Activated T-cell treated with anti-CD3 and anti-CD28 coated beads, Interleukin-2, amount 50 U/mL, for 24 hours (primary cell): Measurements from ENCODE around the gene PLCB4.

ENCODE experiments used
- DNase-seq: peaks from one replicate; pipeline ENCODE4 v3.0.0-alpha.2; 2020
- H3K27ac Mint-ChIP-seq: 2 replicates; pipeline ENCODE4 v1.8.0; 2020; ENCODE audit warnings: mild to moderate bottlenecking, mixed read lengths
- H3K27me3 Mint-ChIP-seq: 2 replicates; pipeline ENCODE4 v1.8.0; 2020; ENCODE audit warnings: mixed read lengths
- H3K36me3 Mint-ChIP-seq: 2 replicates; pipeline ENCODE4 v1.8.0; 2020; ENCODE audit warnings: low read depth, mixed read lengths
- H3K4me1 Mint-ChIP-seq: 2 replicates; pipeline ENCODE4 v1.8.0; 2020; ENCODE audit warnings: low read depth, mixed read lengths
- H3K4me3 Mint-ChIP-seq: 2 replicates; pipeline ENCODE4 v1.8.0; 2020; ENCODE audit warnings: mild to moderate bottlenecking, moderate library complexity, mixed read lengths
- H3K9me3 Mint-ChIP-seq: 2 replicates; pipeline ENCODE4 v1.8.0; 2020; ENCODE audit warnings: mixed read lengths

PLCB4 gene

GRCh38 chr20:9454791-9455190 lies 385.9 kb downstream of the PLCB4 start:
- no peak for DNase-seq
- Mint-ChIP-seq H3K27me3 (no peaks in the 10 kb centered on the region), H3K4me1 (no peaks in the 10 kb centered on the region), H3K9me3 (no peaks in the 10 kb centered on the region), H3K27ac (no peak overlapping the region), H3K4me3 (no peak overlapping the region), H3K36me3 (no peaks in the 10 kb centered on the region)

- Mint-ChIP-seq H3K4me1 (no peaks in the 10 kb centered on the region), H3K9me3 (no peaks in the 10 kb centered on the region), H3K27me3 (no peaks in the 10 kb centered on the region), H3K36me3 (no peaks in the 10 kb centered on the region), H3K27ac (no peak overlapping the region), H3K4me3 (no peak overlapping the region)
- no peak for DNase-seq
Measured at GRCh38 chr20:9457136-9457535, 388.2 kb downstream of the PLCB4 start.

- no peaks in the 10 kb centered on the region for H3K4me1 Mint-ChIP-seq
- no peak overlapping the region for H3K4me3 Mint-ChIP-seq
- H3K36me3 Mint-ChIP-seq, result no peaks in the 10 kb centered on the region
- H3K27ac Mint-ChIP-seq, result no peak overlapping the region
- no peak for DNase-seq
- H3K27me3 Mint-ChIP-seq, result no peaks in the 10 kb centered on the region
- H3K9me3 Mint-ChIP-seq, result no peaks in the 10 kb centered on the region
Measured at GRCh38 chr20:9458138-9458796, 389.4 kb downstream of the PLCB4 start.

- Mint-ChIP-seq H3K4me3 (no peak overlapping the region), H3K27ac (no peak overlapping the region), H3K36me3 (no peaks in the 10 kb centered on the region), H3K27me3 (no peaks in the 10 kb centered on the region), H3K9me3 (peaks cover 2% of the 10 kb centered on the region), H3K4me1 (no peaks in the 10 kb centered on the region)
- DNase-seq, result no peak
Measured at GRCh38 chr20:9460518-9460917, 391.6 kb downstream of the PLCB4 start.

- DNase-seq, result no peak
- no peak overlapping the region for H3K4me3 Mint-ChIP-seq
- H3K36me3 Mint-ChIP-seq, result no peaks in the 10 kb centered on the region
- H3K4me1 Mint-ChIP-seq, result no peaks in the 10 kb centered on the region
- no peak overlapping the region for H3K27ac Mint-ChIP-seq
- peaks cover 6% of the 10 kb centered on the region for H3K9me3 Mint-ChIP-seq
- no peaks in the 10 kb centered on the region for H3K27me3 Mint-ChIP-seq
Measured at GRCh38 chr20:9467995-9468394, 399.1 kb downstream of the PLCB4 start.

GRCh38 chr20:9474835-9475415 lies 406.0 kb downstream of the PLCB4 start:
- H3K27ac Mint-ChIP-seq, result no peak overlapping the region
- no peaks in the 10 kb centered on the region for H3K9me3 Mint-ChIP-seq
- DNase-seq, result no peak
- no peak overlapping the region for H3K4me3 Mint-ChIP-seq
- no peaks in the 10 kb centered on the region for H3K27me3 Mint-ChIP-seq
- H3K36me3 Mint-ChIP-seq, result no peaks in the 10 kb centered on the region
- no peaks in the 10 kb centered on the region for H3K4me1 Mint-ChIP-seq

GRCh38 chr20:9475456-9475855 lies 406.6 kb downstream of the PLCB4 start:
- Mint-ChIP-seq H3K27ac (no peak overlapping the region), H3K4me1 (no peaks in the 10 kb centered on the region), H3K9me3 (no peaks in the 10 kb centered on the region), H3K36me3 (no peaks in the 10 kb centered on the region), H3K27me3 (no peaks in the 10 kb centered on the region), H3K4me3 (no peak overlapping the region)
- no peak for DNase-seq

- Mint-ChIP-seq H3K36me3 (no peaks in the 10 kb centered on the region), H3K27ac (no peak overlapping the region), H3K4me1 (no peaks in the 10 kb centered on the region), H3K9me3 (no peaks in the 10 kb centered on the region), H3K27me3 (no peaks in the 10 kb centered on the region), H3K4me3 (no peak overlapping the region)
- no peak for DNase-seq
Measured at GRCh38 chr20:9476174-9476573, 407.3 kb downstream of the PLCB4 start.

- no peak for DNase-seq
- Mint-ChIP-seq H3K9me3 (no peaks in the 10 kb centered on the region), H3K27ac (no peak overlapping the region), H3K4me1 (no peaks in the 10 kb centered on the region), H3K4me3 (no peak overlapping the region), H3K36me3 (no peaks in the 10 kb centered on the region), H3K27me3 (no peaks in the 10 kb centered on the region)
Measured at GRCh38 chr20:9476637-9477036, 407.8 kb downstream of the PLCB4 start.

- Mint-ChIP-seq H3K9me3 (no peaks in the 10 kb centered on the region), H3K36me3 (no peaks in the 10 kb centered on the region), H3K27me3 (no peaks in the 10 kb centered on the region), H3K4me3 (no peak overlapping the region), H3K4me1 (no peaks in the 10 kb centered on the region), H3K27ac (no peak overlapping the region)
- no peak for DNase-seq
Measured at GRCh38 chr20:9478771-9479170, 409.9 kb downstream of the PLCB4 start.

GRCh38 chr20:9480066-9480465 lies 411.2 kb downstream of the PLCB4 start:
- no peaks in the 10 kb centered on the region for H3K9me3 Mint-ChIP-seq
- H3K27me3 Mint-ChIP-seq, result no peaks in the 10 kb centered on the region
- DNase-seq, result no peak
- no peak overlapping the region for H3K4me3 Mint-ChIP-seq
- H3K27ac Mint-ChIP-seq, result no peak overlapping the region
- no peaks in the 10 kb centered on the region for H3K36me3 Mint-ChIP-seq
- H3K4me1 Mint-ChIP-seq, result no peaks in the 10 kb centered on the region

- H3K27me3 Mint-ChIP-seq, result no peaks in the 10 kb centered on the region
- H3K4me3 Mint-ChIP-seq, result no peak overlapping the region
- no peak overlapping the region for H3K27ac Mint-ChIP-seq
- H3K9me3 Mint-ChIP-seq, result no peaks in the 10 kb centered on the region
- no peaks in the 10 kb centered on the region for H3K4me1 Mint-ChIP-seq
- DNase-seq, result no peak
- no peaks in the 10 kb centered on the region for H3K36me3 Mint-ChIP-seq
Measured at GRCh38 chr20:9482180-9482579, 413.3 kb downstream of the PLCB4 start.

GRCh38 chr20:9483131-9483530 lies 414.2 kb downstream of the PLCB4 start:
- Mint-ChIP-seq H3K4me1 (no peaks in the 10 kb centered on the region), H3K36me3 (no peaks in the 10 kb centered on the region), H3K27me3 (no peaks in the 10 kb centered on the region), H3K4me3 (no peak overlapping the region), H3K27ac (no peak overlapping the region), H3K9me3 (no peaks in the 10 kb centered on the region)
- DNase-seq, result no peak

GRCh38 chr20:9485614-9486340 lies 416.9 kb downstream of the PLCB4 start:
- H3K27ac Mint-ChIP-seq, result no peak overlapping the region
- DNase-seq, result no peak
- H3K4me1 Mint-ChIP-seq, result no peaks in the 10 kb centered on the region
- H3K4me3 Mint-ChIP-seq, result no peak overlapping the region
- no peaks in the 10 kb centered on the region for H3K27me3 Mint-ChIP-seq
- no peaks in the 10 kb centered on the region for H3K36me3 Mint-ChIP-seq
- no peaks in the 10 kb centered on the region for H3K9me3 Mint-ChIP-seq

- Mint-ChIP-seq H3K4me1 (no peaks in the 10 kb centered on the region), H3K9me3 (no peaks in the 10 kb centered on the region), H3K4me3 (no peak overlapping the region), H3K36me3 (no peaks in the 10 kb centered on the region), H3K27ac (no peak overlapping the region), H3K27me3 (no peaks in the 10 kb centered on the region)
- DNase-seq, result no peak
Measured at GRCh38 chr20:9487231-9487630, 418.3 kb downstream of the PLCB4 start.
